HG02588 (cell line): ENCODE data around the gene DLGAP3.
"Not testable (repeated sequence)": the region's sequence is repeated elsewhere in the genome, so short reads cannot be mapped to it uniquely, and the experiment has no call there.

Experiments
- ATAC-seq: cut with Tn5 transposase; IDR thresholded peaks from one replicate; pipeline ENCODE4 v1.9.1; 2021; ENCODE audit warnings: mild to moderate bottlenecking, moderate library complexity; ENCODE audit not compliant: unreplicated experiment

The DLGAP3 gene

GRCh38 chr1:34929497-34929852 lies at the start of gene DLGAP3:
Gene DLGAP3 (minus strand): TSS chr1:34929650. CDS start chr1:34905383, 24,267 bp downstream.
- ATAC-seq = no peak

- ATAC-seq = no peak
Observed at GRCh38 chr1:34978921-34979320, 49.5 kb upstream of the DLGAP3 start.

GRCh38 chr1:34977858-34978257 lies 48.4 kb upstream of the DLGAP3 start:
- no peak for ATAC-seq

- no peak for ATAC-seq
Observed at GRCh38 chr1:34977210-34977471, 47.7 kb upstream of the DLGAP3 start.

GRCh38 chr1:34976384-34977209 lies 47.1 kb upstream of the DLGAP3 start:
- ATAC-seq = no peak

GRCh38 chr1:34975771-34976170 lies 46.3 kb upstream of the DLGAP3 start:
- ATAC-seq = no peak

GRCh38 chr1:34975338-34975737 lies 45.9 kb upstream of the DLGAP3 start:
- ATAC-seq = no peak

GRCh38 chr1:34974626-34975025 lies 45.2 kb upstream of the DLGAP3 start:
- no peak for ATAC-seq

- no peak for ATAC-seq
Observed at GRCh38 chr1:34973326-34973725, 43.9 kb upstream of the DLGAP3 start.

- ATAC-seq = no peak
Observed at GRCh38 chr1:34970829-34971228, 41.4 kb upstream of the DLGAP3 start.

GRCh38 chr1:34970220-34970735 lies 40.8 kb upstream of the DLGAP3 start:
- no peak for ATAC-seq

GRCh38 chr1:34968297-34968696 lies 38.8 kb upstream of the DLGAP3 start:
- not testable (repeated sequence) for ATAC-seq

- not testable (repeated sequence) for ATAC-seq
Observed at GRCh38 chr1:34967672-34968071, 38.2 kb upstream of the DLGAP3 start.

GRCh38 chr1:34965597-34965996 lies 36.1 kb upstream of the DLGAP3 start:
- no peak for ATAC-seq

GRCh38 chr1:34950428-34950827 lies 21.0 kb upstream of the DLGAP3 start:
- ATAC-seq = no peak

GRCh38 chr1:34948739-34949138 lies 19.3 kb upstream of the DLGAP3 start:
- ATAC-seq = not testable (repeated sequence)

GRCh38 chr1:34947641-34948314 lies 18.3 kb upstream of the DLGAP3 start:
- ATAC-seq = not testable (repeated sequence)

- no peak for ATAC-seq
Observed at GRCh38 chr1:34946211-34946610, 16.8 kb upstream of the DLGAP3 start.

GRCh38 chr1:34941798-34942197 lies 12.3 kb upstream of the DLGAP3 start:
- not testable (repeated sequence) for ATAC-seq

- ATAC-seq = no peak
Observed at GRCh38 chr1:34930702-34931071, 1.2 kb upstream of the DLGAP3 start.

GRCh38 chr1:34929853-34930701 lies 627 bp upstream of the DLGAP3 start:
- no peak for ATAC-seq
